GM10847 (cell line): ENCODE measurements around the gene SNPH.

ENCODE experiments used
- POLR2A ChIP-seq: IDR thresholded peaks from 2 replicates; pipeline ENCODE4 v1.6.1; 2011; ENCODE audit not compliant: insufficient read length; ENCODE audit errors: extremely low read depth

SNPH gene

GRCh38 chr20:1254254-1254653 is 11.8 kb upstream of the SNPH start:
- no peak for TF ChIP-seq POLR2A

GRCh38 chr20:1255675-1256074 is 10.4 kb upstream of the SNPH start:
- TF ChIP-seq POLR2A: no peak

- TF ChIP-seq POLR2A: no peak
Observed at GRCh38 chr20:1263853-1264252, 2.2 kb upstream of the SNPH start.

- TF ChIP-seq POLR2A: no peak
Observed at GRCh38 chr20:1264727-1265126, 1.4 kb upstream of the SNPH start.

GRCh38 chr20:1265226-1265915 is 723 bp upstream of the SNPH start:
- no peak for TF ChIP-seq POLR2A

GRCh38 chr20:1265916-1266166 is 253 bp upstream of the SNPH start:
- TF ChIP-seq POLR2A: no peak

GRCh38 chr20:1267161-1267560 is 1.1 kb downstream of the SNPH start:
- TF ChIP-seq POLR2A: no peak

GRCh38 chr20:1267809-1268374 is 1.8 kb downstream of the SNPH start:
- no peak for TF ChIP-seq POLR2A

GRCh38 chr20:1269235-1269634 is 3.1 kb downstream of the SNPH start:
- TF ChIP-seq POLR2A: no peak

GRCh38 chr20:1269850-1270249 is 3.8 kb downstream of the SNPH start:
- TF ChIP-seq POLR2A: no peak

- no peak for TF ChIP-seq POLR2A
Observed at GRCh38 chr20:1272368-1273100, 6.4 kb downstream of the SNPH start.

- TF ChIP-seq POLR2A: no peak
Observed at GRCh38 chr20:1273366-1273765, 7.3 kb downstream of the SNPH start.

GRCh38 chr20:1274485-1275311 is 8.6 kb downstream of the SNPH start:
- TF ChIP-seq POLR2A: no peak

GRCh38 chr20:1275919-1276318 is 9.8 kb downstream of the SNPH start:
- TF ChIP-seq POLR2A: no peak

- no peak for TF ChIP-seq POLR2A
Observed at GRCh38 chr20:1277529-1278322, 11.6 kb downstream of the SNPH start.

GRCh38 chr20:1278993-1279392 is 12.9 kb downstream of the SNPH start:
- no peak for TF ChIP-seq POLR2A
